Glutamatergic neuron (in vitro differentiated cells): ENCODE measurements around the gene CTSC. TPM values are rescaled to one million over a fixed set of nuclear protein-coding genes. Genes with fewer than 3 reads are reported as not detected.

ENCODE experiments used
- DNase-seq: peaks from one replicate; pipeline ENCODE4 v3.0.0; 2022
- H3K27ac Mint-ChIP-seq: one replicate; pipeline ENCODE4 v1.8.0; 2020; ENCODE audit warnings: mild to moderate bottlenecking, mixed read lengths, inconsistent platforms; ENCODE audit not compliant: unreplicated experiment
- H3K27me3 Mint-ChIP-seq: one replicate; pipeline ENCODE4 v1.8.0; 2020; ENCODE audit warnings: mild to moderate bottlenecking, moderate library complexity, mixed read lengths, inconsistent platforms; ENCODE audit not compliant: unreplicated experiment
- H3K36me3 Mint-ChIP-seq: one replicate; pipeline ENCODE4 v1.8.0; 2020; ENCODE audit warnings: mild to moderate bottlenecking, mixed read lengths, inconsistent platforms; ENCODE audit not compliant: unreplicated experiment
- H3K4me1 Mint-ChIP-seq: one replicate; pipeline ENCODE4 v1.8.0; 2020; ENCODE audit warnings: mild to moderate bottlenecking, low read depth, mixed read lengths, inconsistent platforms; ENCODE audit not compliant: unreplicated experiment
- H3K4me3 Mint-ChIP-seq: one replicate; pipeline ENCODE4 v1.8.0; 2020; ENCODE audit warnings: mild to moderate bottlenecking, mixed read lengths, inconsistent platforms; ENCODE audit not compliant: unreplicated experiment
- H3K9me3 Mint-ChIP-seq: one replicate; pipeline ENCODE4 v1.8.0; 2020; ENCODE audit warnings: mild to moderate bottlenecking, moderate library complexity, mixed read lengths, inconsistent platforms; ENCODE audit not compliant: unreplicated experiment
- CTCF ChIP-seq: fragments of 200-600 bp; sonication (generic); IDR thresholded peaks from one replicate; pipeline ENCODE4 v1.5.0; 2021; ENCODE audit not compliant: partially characterized antibody, unreplicated experiment
- total RNA-seq: library from RNA; stranded (reverse); fragmentation: NEBNext Ultra II Directional; extraction: Animal tissue kit (Norgen Biotek cat#: 25700); gene quantifications from one replicate; pipeline ENCODE4 v1.2.1, GENCODE V29; 2021; ENCODE audit not compliant: unreplicated experiment

The CTSC gene
- total RNA-seq, 1 donor from 2014 or later = 27.4 TPM

- H3K27me3 Mint-ChIP-seq = no peaks in the 10 kb centered on the region
- H3K4me3 Mint-ChIP-seq = no peak overlapping the region
- H3K27ac Mint-ChIP-seq = no peak overlapping the region
- no peaks in the 10 kb centered on the region for H3K9me3 Mint-ChIP-seq
- DNase-seq = no peak
- H3K4me1 Mint-ChIP-seq = no peaks in the 10 kb centered on the region
- H3K36me3 Mint-ChIP-seq = no peaks in the 10 kb centered on the region
- TF ChIP-seq CTCF = no peak
These were observed 24.1 kb downstream of the CTSC start for GRCh38 chr11:88313441-88313840.

DNA sequence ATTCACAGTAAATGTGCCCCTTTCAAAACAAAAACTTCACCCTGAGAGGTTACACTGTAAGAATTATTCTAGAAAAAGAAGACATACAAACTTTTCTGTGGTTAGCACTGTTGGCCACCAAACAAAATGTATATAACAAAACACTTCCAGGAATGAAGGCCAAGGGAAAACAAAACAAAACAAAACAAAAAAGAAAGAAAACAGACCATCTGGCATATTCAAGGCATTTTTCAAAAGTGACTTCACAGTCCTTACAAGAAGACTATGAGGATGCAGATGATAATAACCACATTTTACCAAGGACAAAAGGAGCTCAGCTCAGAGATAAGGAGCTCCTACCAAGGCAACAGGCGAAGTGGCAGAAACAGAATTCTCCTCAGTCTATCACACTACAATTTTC lies 24.9 kb downstream of the CTSC start:
- no peak for TF ChIP-seq CTCF
- no peak overlapping the region for H3K27ac Mint-ChIP-seq
- H3K36me3 Mint-ChIP-seq = no peaks in the 10 kb centered on the region
- H3K4me1 Mint-ChIP-seq = no peaks in the 10 kb centered on the region
- H3K27me3 Mint-ChIP-seq = no peaks in the 10 kb centered on the region
- no peak overlapping the region for H3K4me3 Mint-ChIP-seq
- H3K9me3 Mint-ChIP-seq = no peaks in the 10 kb centered on the region
- DNase-seq = no peak

GRCh38 chr11:88310246-88310645 lies 27.3 kb downstream of the CTSC start:
- Mint-ChIP-seq H3K27ac (no peak overlapping the region), H3K9me3 (no peaks in the 10 kb centered on the region), H3K36me3 (peaks cover 6% of the 10 kb centered on the region), H3K27me3 (no peaks in the 10 kb centered on the region), H3K4me1 (no peaks in the 10 kb centered on the region), H3K4me3 (no peak overlapping the region)
- no peak for TF ChIP-seq CTCF
- no peak for DNase-seq

DNA sequence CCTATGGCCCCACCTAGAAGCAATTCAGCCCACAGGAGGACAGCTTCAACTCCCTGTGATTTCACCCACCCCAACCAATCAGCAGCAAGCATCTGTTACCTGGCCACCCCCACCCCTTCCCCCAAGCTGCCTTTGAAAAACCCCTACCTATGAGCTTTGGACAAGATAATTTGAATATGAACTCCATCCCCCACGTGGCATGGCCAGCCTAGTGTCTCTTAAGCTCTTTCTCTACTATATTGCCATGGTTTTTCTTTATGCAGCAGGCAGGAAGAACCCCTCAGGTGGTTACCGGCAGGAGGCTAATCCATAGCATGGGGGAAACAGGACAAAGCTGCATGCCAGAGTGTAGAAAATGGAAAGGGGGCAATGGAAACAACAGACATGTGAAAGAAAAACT lies 29.0 kb downstream of the CTSC start:
- Mint-ChIP-seq H3K27me3 (no peaks in the 10 kb centered on the region), H3K36me3 (peaks cover 9% of the 10 kb centered on the region), H3K4me3 (no peak overlapping the region), H3K27ac (no peak overlapping the region), H3K9me3 (no peaks in the 10 kb centered on the region), H3K4me1 (no peaks in the 10 kb centered on the region)
- DNase-seq = no peak
- no peak for TF ChIP-seq CTCF

DNA sequence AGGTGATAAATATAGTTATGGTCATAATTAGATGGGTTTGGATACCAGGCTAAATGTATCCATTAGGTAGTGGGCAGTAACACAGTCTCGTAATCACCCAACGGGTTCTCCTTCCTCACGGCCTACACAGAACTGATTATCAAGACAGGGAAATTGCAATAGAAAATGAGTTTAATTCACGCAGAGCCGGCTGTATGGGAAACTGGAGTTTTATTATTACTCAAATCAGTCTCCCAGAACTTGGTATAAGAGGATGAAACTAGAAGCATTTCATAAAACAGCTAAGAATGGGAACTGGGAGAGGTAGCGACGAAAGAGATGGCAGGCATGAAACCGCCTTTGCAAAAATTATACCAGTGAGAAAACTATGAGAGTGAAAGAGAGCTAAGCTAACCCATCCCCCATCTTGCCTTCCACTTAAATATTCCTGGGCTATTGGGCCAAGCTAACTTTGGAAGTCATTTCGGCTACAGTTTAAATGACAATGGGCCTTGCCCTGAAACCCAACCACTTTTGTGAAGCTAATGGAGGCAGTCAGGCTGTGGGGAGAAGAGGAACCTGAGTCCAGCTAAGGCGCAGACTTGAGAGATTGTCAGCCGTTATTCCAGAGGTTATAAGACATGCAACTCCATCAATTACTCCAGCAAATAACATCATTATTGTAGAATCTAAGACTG lies 29.6 kb downstream of the CTSC start:
- no peaks in the 10 kb centered on the region for H3K9me3 Mint-ChIP-seq
- H3K4me1 Mint-ChIP-seq = no peaks in the 10 kb centered on the region
- no peak for DNase-seq
- H3K27me3 Mint-ChIP-seq = no peaks in the 10 kb centered on the region
- TF ChIP-seq CTCF = no peak
- H3K4me3 Mint-ChIP-seq = no peak overlapping the region
- H3K27ac Mint-ChIP-seq = no peak overlapping the region
- H3K36me3 Mint-ChIP-seq = peaks cover 10% of the 10 kb centered on the region
